PC-9 (cell line): Measurements from ENCODE around the gene SDCBP2. TPM values are rescaled to one million over a fixed set of nuclear protein-coding genes. Genes with fewer than 3 reads are reported as not detected.

Experiments
- BruUV-seq: library from RNA; stranded (reverse); fragments of 400-500 nt; replicated peaks from 2 replicates; lab custom pipeline; 2021; lab: Mats Ljungman, UMichigan
- CTCF ChIA-PET: fragments of 300-600 bp; sonication (Branson Sonifier 250); formaldehyde crosslinking; loops from one replicate; lab custom pipeline; 2022; ENCODE audit warnings: antibody characterized with exemption; lab: Charles Lee
- POLR2A ChIA-PET: fragments of 300-600 bp; sonication (Branson Sonifier 250); formaldehyde crosslinking; loops from one replicate; lab custom pipeline; 2022; ENCODE audit warnings: antibody characterized with exemption; ENCODE audit not compliant: unreplicated experiment; lab: Charles Lee
- DNase-seq, 2 experiments: peaks; one replicate each; pipeline versions ENCODE4 v3.0.0 to v3.0.0-alpha.2; 2015 to 2022; ENCODE audit warnings: mixed read lengths in 1 of 2
- H2AFZ ChIP-seq: fragments of 200-600 bp; sonication (generic); 2 replicates; pipeline ENCODE4 v1.8.1; 2017; ENCODE audit warnings: antibody characterized with exemption
- H3F3A ChIP-seq: fragments of 200-600 bp; sonication (generic); 2 replicates; pipeline ENCODE4 v1.8.1; 2017; ENCODE audit warnings: antibody characterized with exemption, mild to moderate bottlenecking, low read depth; ENCODE audit not compliant: insufficient read depth
- H3K27ac ChIP-seq: fragments of 200-600 bp; sonication (generic); 2 replicates; pipeline ENCODE4 v1.6.1; 2016; ENCODE audit warnings: mixed run types
- H3K27me3 ChIP-seq: fragments of 200-600 bp; sonication (generic); 2 replicates; pipeline ENCODE4 v1.6.1; 2016; ENCODE audit warnings: low read depth, mixed run types; ENCODE audit not compliant: insufficient read depth
- H3K36me3 ChIP-seq: fragments of 200-600 bp; sonication (generic); 2 replicates; pipeline ENCODE4 v1.6.1; 2016; ENCODE audit warnings: low read depth, mixed run types
- H3K4me1 ChIP-seq: fragments of 200-600 bp; sonication (generic); replicated peaks from 2 replicates; pipeline ENCODE4 v1.6.1; 2016; ENCODE audit warnings: mixed run types; ENCODE audit not compliant: insufficient read depth
- H3K4me2 ChIP-seq: fragments of 200-600 bp; sonication (generic); 2 replicates; pipeline ENCODE4 v1.6.1; 2017; ENCODE audit warnings: mixed run types
- H3K4me3 ChIP-seq: fragments of 200-600 bp; sonication (generic); 2 replicates; pipeline ENCODE4 v1.6.1; 2016; ENCODE audit warnings: mixed run types
- H3K79me2 ChIP-seq: fragments of 200-600 bp; sonication (generic); 2 replicates; pipeline ENCODE4 v1.6.1; 2017; ENCODE audit warnings: low read depth, mixed run types
- H3K9me2 ChIP-seq: fragments of 200-600 bp; sonication (generic); 2 replicates; pipeline ENCODE4 v1.8.1; 2017; ENCODE audit warnings: mild to moderate bottlenecking; ENCODE audit not compliant: insufficient read depth
- H3K9me3 ChIP-seq: fragments of 200-600 bp; sonication (generic); 2 replicates; pipeline ENCODE4 v1.8.1; 2016; ENCODE audit warnings: low read depth; ENCODE audit not compliant: insufficient read depth
- H4K20me1 ChIP-seq: fragments of 200-600 bp; sonication (generic); 2 replicates; pipeline ENCODE4 v1.8.1; 2017; ENCODE audit not compliant: insufficient read depth
- CTCF ChIP-seq: fragments of 200-600 bp; sonication (generic); conservative IDR thresholded peaks from 2 replicates; pipeline ENCODE4 v1.6.1; 2017; ENCODE audit warnings: mixed run types, antibody characterized with exemption, mild to moderate bottlenecking, moderate library complexity
- EZH2 ChIP-seq: fragments of 200-600 bp; sonication (generic); IDR thresholded peaks from 2 replicates; pipeline ENCODE4 v1.8.0; 2017; ENCODE audit warnings: antibody characterized with exemption, low read depth
- intact Hi-C: fragments of 100-400 bp; cut with micrococcal nuclease; formaldehyde crosslinking; loops from one replicate; pipeline ENCODE4 v1.10.0; 2022; ENCODE audit not compliant: unreplicated experiment
- total RNA-seq: library from RNA; stranded (reverse); gene quantifications from 2 replicates; pipeline ENCODE4 v1.2.3, GENCODE V29; 2021

The SDCBP2 gene
- total RNA-seq, 1 experiment from 2014 or later = 14.8 TPM

- Histone ChIP-seq H3K27ac (no peak overlapping the region), H2AFZ (no peak overlapping the region), H3K9me2 (no peaks in the 10 kb centered on the region), H3K4me1 (no peaks in the 10 kb centered on the region), H3K9me3 (no peaks in the 10 kb centered on the region), H3K4me2 (no peak overlapping the region), H3K27me3 (no peaks in the 10 kb centered on the region), H4K20me1 (no peaks in the 10 kb centered on the region; the same call in none of the 2 replicates), H3F3A (peaks cover 21% of the 10 kb centered on the region; the same call in 1 of the 2 replicates), H3K79me2 (0 out of 2 replicates have a peak, but pooled peaks cover 9% of the 10 kb centered on the region), H3K4me3 (no peak overlapping the region), H3K36me3 (peaks cover 33% of the 10 kb centered on the region)
- no peak for TF ChIP-seq CTCF
- TF ChIP-seq EZH2 = no peak
- DNase-seq = no peak
- CTCF ChIA-PET = no interaction called here
- intact Hi-C loops = no loop called here
- no TSS peak for BruUV-seq
- POLR2A ChIA-PET = no interaction called here
Observed at GRCh38 chr20:1360094-1360846, 31.3 kb upstream of the SDCBP2 start.

GRCh38 chr20:1357921-1358671 lies 29.2 kb upstream of the SDCBP2 start:
- no peak for DNase-seq
- no peaks in the 10 kb centered on the region for H3K4me1 ChIP-seq
- H3K27me3 ChIP-seq = no peaks in the 10 kb centered on the region
- no peaks in the 10 kb centered on the region for H3K9me2 ChIP-seq
- no TSS peak for BruUV-seq
- no peak for TF ChIP-seq EZH2
- TF ChIP-seq CTCF = no peak
- ChIA-PET CTCF (interaction anchor here (0.5 kb wide), 1 partner anchor 33 kb away, joined by 15 read pairs; no protein-coding TSS in a partner anchor), POLR2A (no interaction called here)
- H2AFZ ChIP-seq = no peak overlapping the region
- no peak overlapping the region for H3K4me2 ChIP-seq
- peaks cover 18% of the 10 kb centered on the region; the same call in 1 of the 2 replicates for H3F3A ChIP-seq
- H4K20me1 ChIP-seq = no peaks in the 10 kb centered on the region; the same call in none of the 2 replicates
- 0 out of 2 replicates have a peak, but pooled peaks cover 9% of the 10 kb centered on the region for H3K79me2 ChIP-seq
- intact Hi-C loops = no loop called here
- H3K27ac ChIP-seq = no peak overlapping the region
- no peak overlapping the region for H3K4me3 ChIP-seq
- H3K36me3 ChIP-seq = peaks cover 47% of the 10 kb centered on the region
- H3K9me3 ChIP-seq = no peaks in the 10 kb centered on the region

DNA sequence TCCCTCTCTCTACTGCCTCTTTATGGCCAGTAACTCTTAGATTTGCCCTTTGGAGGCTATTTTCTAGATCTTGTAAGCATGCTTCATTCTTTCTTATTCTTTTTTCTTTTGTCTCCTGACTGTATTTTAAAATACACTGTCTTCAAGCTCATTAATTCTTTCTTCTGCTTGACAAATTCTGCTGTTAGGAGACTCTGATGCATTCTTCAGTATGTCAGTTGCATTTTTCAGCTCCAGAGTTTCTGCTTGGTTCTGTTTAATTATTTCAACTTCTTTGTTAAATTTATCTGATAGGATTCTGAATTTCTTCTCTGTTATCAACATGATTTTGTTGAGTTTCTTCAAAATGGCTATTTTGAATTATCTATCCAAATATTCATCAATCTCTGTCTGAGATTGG lies 25.0 kb upstream of the SDCBP2 start:
- ChIA-PET CTCF (no interaction called here), POLR2A (no interaction called here)
- no peak for TF ChIP-seq CTCF
- no peak for TF ChIP-seq EZH2
- H4K20me1 ChIP-seq = no peaks in the 10 kb centered on the region
- no peaks in the 10 kb centered on the region; the same call in none of the 2 replicates for H3K9me3 ChIP-seq
- DNase-seq = no peak
- H2AFZ ChIP-seq = no peak overlapping the region
- H3K4me1 ChIP-seq = no peaks in the 10 kb centered on the region
- intact Hi-C loops = no loop called here
- BruUV-seq = no TSS peak
- H3F3A ChIP-seq = no peaks in the 10 kb centered on the region; the same call in 1 of the 2 replicates
- H3K4me2 ChIP-seq = no peak overlapping the region
- H3K79me2 ChIP-seq = 0 out of 2 replicates have a peak, but pooled peaks cover 9% of the 10 kb centered on the region
- peaks cover 52% of the 10 kb centered on the region for H3K36me3 ChIP-seq
- H3K27me3 ChIP-seq = no peaks in the 10 kb centered on the region
- no peak overlapping the region for H3K4me3 ChIP-seq
- no peaks in the 10 kb centered on the region for H3K9me2 ChIP-seq
- no peak overlapping the region for H3K27ac ChIP-seq
